Measurements from ENCODE around the gene SSMEM1.
A peak's percentile ranks its signal among the peaks of the same experiment; 100 is the strongest.

The SSMEM1 gene

GRCh38 chr7:130263130-130263529 lies 55.5 kb downstream of the SSMEM1 start:
- TF ChIP-seq, protein P1, sequence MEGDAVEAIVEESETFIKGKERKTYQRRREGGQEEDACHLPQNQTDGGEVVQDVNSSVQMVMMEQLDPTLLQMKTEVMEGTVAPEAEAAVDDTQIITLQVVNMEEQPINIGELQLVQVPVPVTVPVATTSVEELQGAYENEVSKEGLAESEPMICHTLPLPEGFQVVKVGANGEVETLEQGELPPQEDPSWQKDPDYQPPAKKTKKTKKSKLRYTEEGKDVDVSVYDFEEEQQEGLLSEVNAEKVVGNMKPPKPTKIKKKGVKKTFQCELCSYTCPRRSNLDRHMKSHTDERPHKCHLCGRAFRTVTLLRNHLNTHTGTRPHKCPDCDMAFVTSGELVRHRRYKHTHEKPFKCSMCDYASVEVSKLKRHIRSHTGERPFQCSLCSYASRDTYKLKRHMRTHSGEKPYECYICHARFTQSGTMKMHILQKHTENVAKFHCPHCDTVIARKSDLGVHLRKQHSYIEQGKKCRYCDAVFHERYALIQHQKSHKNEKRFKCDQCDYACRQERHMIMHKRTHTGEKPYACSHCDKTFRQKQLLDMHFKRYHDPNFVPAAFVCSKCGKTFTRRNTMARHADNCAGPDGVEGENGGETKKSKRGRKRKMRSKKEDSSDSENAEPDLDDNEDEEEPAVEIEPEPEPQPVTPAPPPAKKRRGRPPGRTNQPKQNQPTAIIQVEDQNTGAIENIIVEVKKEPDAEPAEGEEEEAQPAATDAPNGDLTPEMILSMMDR (conservative IDR thresholded peaks at IDR 0.05; ENCODE audit: low read length): no peak
- no peak for TF ChIP-seq EZH2phosphoT487 (IDR thresholded peaks at IDR 0.05; ENCODE audit: borderline replicate concordance)
- H3K9me2 ChIP-seq (replicated peaks; ENCODE audit: low read depth, low read length): no peaks in the 10 kb centered on the region
- peak overlapping the region; percentile 8; the same call in 1 of the 2 replicates for H2AFZ ChIP-seq (ENCODE audit: low read length)
- H3K4me2 ChIP-seq (ENCODE audit: low read depth, low read length, poor library complexity, severe bottlenecking): peak overlapping the region; percentile 37
- no peaks in the 10 kb centered on the region for H3F3A ChIP-seq (ENCODE audit: low read depth)
- H3K9ac ChIP-seq (ENCODE audit: low read depth, low read length, poor library complexity, severe bottlenecking): peak overlapping the region; percentile 1
- H3K36me3 ChIP-seq (ENCODE audit: insufficient read depth, low read length): no peaks in the 10 kb centered on the region
- peaks cover 19% of the 10 kb centered on the region for H3K4me1 ChIP-seq (ENCODE audit: insufficient read depth, low read length, poor library complexity, severe bottlenecking)
- H3K79me2 ChIP-seq (ENCODE audit: insufficient read depth, low read length): no peaks in the 10 kb centered on the region
- no peaks in the 10 kb centered on the region for H4K20me1 ChIP-seq (ENCODE audit: insufficient read depth, low read length, poor library complexity, severe bottlenecking)
- no peaks in the 10 kb centered on the region for H3K9me3 ChIP-seq (ENCODE audit: insufficient read depth, low read depth, low read length)
- H3K27me3 ChIP-seq (ENCODE audit: insufficient read depth, low read length, poor library complexity, severe bottlenecking): no peaks in the 10 kb centered on the region
- H3K4me3 ChIP-seq (ENCODE audit: low read length, poor library complexity, severe bottlenecking): no peak overlapping the region
